ENCODE data around the gene EIF4G2.

Gene EIF4G2

DNA sequence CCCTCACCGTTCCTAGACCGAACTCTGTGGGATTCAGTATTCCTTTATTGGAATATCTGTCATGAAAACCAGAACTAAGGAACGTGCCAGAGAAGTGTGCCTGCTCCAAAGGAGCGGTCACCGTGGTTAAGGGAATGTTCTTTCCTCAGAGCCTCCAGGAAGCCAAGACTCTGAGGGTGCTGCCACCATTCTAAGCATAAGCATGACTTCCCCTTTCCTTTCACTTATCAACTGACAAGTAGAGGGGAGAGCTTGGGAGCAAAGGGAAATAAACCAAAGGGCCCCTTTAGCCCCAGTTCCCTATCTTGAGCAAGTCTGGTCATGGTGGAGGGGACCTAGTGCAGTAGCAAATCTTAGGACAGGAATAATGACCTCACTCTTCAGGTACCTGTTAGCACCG, 30.9 kb downstream of the EIF4G2 start:
- Histone ChIP-seq H3K79me2 (ENCODE audit: insufficient read depth, low read length) (no peaks in the 10 kb centered on the region), H2AFZ (ENCODE audit: low read depth, low read length) (no peak overlapping the region), H4K20me1 (ENCODE audit: insufficient read depth, low read length) (no peaks in the 10 kb centered on the region), H3K4me1 (ENCODE audit: insufficient read depth, low read length) (no peaks in the 10 kb centered on the region), H3K9ac (ENCODE audit: low read depth, low read length) (no peak overlapping the region), H3K36me3 (ENCODE audit: insufficient read depth, low read length) (peaks cover 72% of the 10 kb centered on the region), H3K27ac (ENCODE audit: low read length) (no peak overlapping the region), H3K27me3 (ENCODE audit: insufficient read depth, low read length, poor library complexity) (no peaks in the 10 kb centered on the region), H3K4me3 (ENCODE audit: low read depth in 1 of 2, low read length in 2 of 2) (no peak overlapping the region), H3K4me2 (ENCODE audit: insufficient read depth, low read length) (no peak overlapping the region), H3K9me3 (ENCODE audit: insufficient read depth, low read length, severe bottlenecking) (no peaks in the 10 kb centered on the region)
- no peak for DNase-seq
- no peak for ATAC-seq (ENCODE audit: insufficient read depth, low read depth)
- TF ChIP-seq, protein P1, sequence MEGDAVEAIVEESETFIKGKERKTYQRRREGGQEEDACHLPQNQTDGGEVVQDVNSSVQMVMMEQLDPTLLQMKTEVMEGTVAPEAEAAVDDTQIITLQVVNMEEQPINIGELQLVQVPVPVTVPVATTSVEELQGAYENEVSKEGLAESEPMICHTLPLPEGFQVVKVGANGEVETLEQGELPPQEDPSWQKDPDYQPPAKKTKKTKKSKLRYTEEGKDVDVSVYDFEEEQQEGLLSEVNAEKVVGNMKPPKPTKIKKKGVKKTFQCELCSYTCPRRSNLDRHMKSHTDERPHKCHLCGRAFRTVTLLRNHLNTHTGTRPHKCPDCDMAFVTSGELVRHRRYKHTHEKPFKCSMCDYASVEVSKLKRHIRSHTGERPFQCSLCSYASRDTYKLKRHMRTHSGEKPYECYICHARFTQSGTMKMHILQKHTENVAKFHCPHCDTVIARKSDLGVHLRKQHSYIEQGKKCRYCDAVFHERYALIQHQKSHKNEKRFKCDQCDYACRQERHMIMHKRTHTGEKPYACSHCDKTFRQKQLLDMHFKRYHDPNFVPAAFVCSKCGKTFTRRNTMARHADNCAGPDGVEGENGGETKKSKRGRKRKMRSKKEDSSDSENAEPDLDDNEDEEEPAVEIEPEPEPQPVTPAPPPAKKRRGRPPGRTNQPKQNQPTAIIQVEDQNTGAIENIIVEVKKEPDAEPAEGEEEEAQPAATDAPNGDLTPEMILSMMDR (IDR thresholded peaks at IDR 0.05; ENCODE audit: borderline replicate concordance, extremely low read depth, low read length, poor library complexity, severe bottlenecking): no peak
- TF ChIP-seq EZH2 (IDR thresholded peaks at IDR 0.05; ENCODE audit: borderline replicate concordance, low read depth, low read length, severe bottlenecking): no peak

DNA sequence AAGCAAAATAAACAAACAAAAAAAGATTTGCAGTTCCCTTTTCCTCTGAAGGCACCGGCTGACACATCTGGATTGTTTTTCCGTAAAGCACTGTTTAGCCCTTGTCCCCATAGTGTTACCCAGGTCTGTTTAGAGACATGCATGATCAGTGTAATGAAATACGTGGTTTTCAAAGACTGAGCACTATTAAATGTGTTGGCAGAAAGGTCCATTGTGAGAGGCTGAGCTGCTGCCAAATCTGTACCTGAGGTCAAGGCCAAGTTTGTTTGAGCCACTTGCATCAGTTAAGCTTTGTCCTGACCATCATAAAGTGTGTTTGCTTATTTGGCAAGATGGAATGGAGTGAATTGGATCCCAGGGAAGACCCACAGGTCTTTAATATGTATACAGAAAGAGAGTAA, 31.3 kb downstream of the EIF4G2 start:
- Histone ChIP-seq H3K9ac (ENCODE audit: low read depth, low read length) (no peak overlapping the region), H3K27me3 (ENCODE audit: insufficient read depth, low read length, poor library complexity) (no peaks in the 10 kb centered on the region), H4K20me1 (ENCODE audit: insufficient read depth, low read length) (no peaks in the 10 kb centered on the region), H3K9me3 (ENCODE audit: insufficient read depth, low read length, severe bottlenecking) (no peaks in the 10 kb centered on the region), H3K4me3 (ENCODE audit: low read depth in 1 of 2, low read length in 2 of 2) (no peak overlapping the region), H3K4me1 (ENCODE audit: insufficient read depth, low read length) (no peaks in the 10 kb centered on the region), H2AFZ (ENCODE audit: low read depth, low read length) (no peak overlapping the region), H3K27ac (ENCODE audit: low read length) (no peak overlapping the region), H3K36me3 (ENCODE audit: insufficient read depth, low read length) (peaks cover 76% of the 10 kb centered on the region), H3K4me2 (ENCODE audit: insufficient read depth, low read length) (no peak overlapping the region), H3K79me2 (ENCODE audit: insufficient read depth, low read length) (no peaks in the 10 kb centered on the region)
- ATAC-seq (ENCODE audit: insufficient read depth, low read depth) (no peak), DNase-seq (no peak)
- no peak for TF ChIP-seq EZH2 (IDR thresholded peaks at IDR 0.05; ENCODE audit: borderline replicate concordance, low read depth, low read length, severe bottlenecking)
- TF ChIP-seq, protein P1 (IDR thresholded peaks at IDR 0.05; ENCODE audit: borderline replicate concordance, extremely low read depth, low read length, poor library complexity, severe bottlenecking): no peak

DNA sequence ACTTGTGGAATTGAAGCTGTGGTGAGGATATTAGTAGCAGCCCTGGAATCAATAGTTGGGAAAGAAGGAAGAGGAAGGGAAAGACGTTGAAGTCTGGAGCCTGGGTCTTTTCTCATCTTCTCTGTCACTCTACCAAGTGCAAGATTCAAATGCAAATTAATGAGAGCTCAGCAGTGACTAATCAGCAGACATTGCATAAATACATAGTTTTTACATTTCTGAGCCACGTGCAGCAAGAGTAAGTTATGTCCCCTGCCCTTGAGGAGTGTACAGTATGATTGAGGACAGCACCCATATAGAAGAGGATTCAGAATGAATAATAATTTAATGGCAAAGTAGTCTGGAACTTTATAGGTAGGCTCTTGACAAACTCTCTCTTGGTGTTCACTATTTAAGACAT, 33.9 kb downstream of the EIF4G2 start:
- H3K9me3 ChIP-seq (ENCODE audit: insufficient read depth, low read length, severe bottlenecking): no peaks in the 10 kb centered on the region
- H2AFZ ChIP-seq (ENCODE audit: low read depth, low read length): no peak overlapping the region
- no peak overlapping the region for H3K9ac ChIP-seq (ENCODE audit: low read depth, low read length)
- no peak for TF ChIP-seq EZH2 (IDR thresholded peaks at IDR 0.05; ENCODE audit: borderline replicate concordance, low read depth, low read length, severe bottlenecking)
- TF ChIP-seq, protein P1 (IDR thresholded peaks at IDR 0.05; ENCODE audit: borderline replicate concordance, extremely low read depth, low read length, poor library complexity, severe bottlenecking): no peak
- H3K4me1 ChIP-seq (ENCODE audit: insufficient read depth, low read length): no peaks in the 10 kb centered on the region
- DNase-seq (no peak), ATAC-seq (ENCODE audit: insufficient read depth, low read depth) (no peak)
- H3K4me3 ChIP-seq (ENCODE audit: low read depth in 1 of 2, low read length in 2 of 2): no peak overlapping the region
- no peaks in the 10 kb centered on the region for H3K79me2 ChIP-seq (ENCODE audit: insufficient read depth, low read length)
- H4K20me1 ChIP-seq (ENCODE audit: insufficient read depth, low read length): no peaks in the 10 kb centered on the region
- H3K4me2 ChIP-seq (ENCODE audit: insufficient read depth, low read length): no peak overlapping the region
- H3K36me3 ChIP-seq (ENCODE audit: insufficient read depth, low read length): peaks cover 95% of the 10 kb centered on the region
- H3K27me3 ChIP-seq (ENCODE audit: insufficient read depth, low read length, poor library complexity): no peaks in the 10 kb centered on the region
- no peak overlapping the region for H3K27ac ChIP-seq (ENCODE audit: low read length)

DNA sequence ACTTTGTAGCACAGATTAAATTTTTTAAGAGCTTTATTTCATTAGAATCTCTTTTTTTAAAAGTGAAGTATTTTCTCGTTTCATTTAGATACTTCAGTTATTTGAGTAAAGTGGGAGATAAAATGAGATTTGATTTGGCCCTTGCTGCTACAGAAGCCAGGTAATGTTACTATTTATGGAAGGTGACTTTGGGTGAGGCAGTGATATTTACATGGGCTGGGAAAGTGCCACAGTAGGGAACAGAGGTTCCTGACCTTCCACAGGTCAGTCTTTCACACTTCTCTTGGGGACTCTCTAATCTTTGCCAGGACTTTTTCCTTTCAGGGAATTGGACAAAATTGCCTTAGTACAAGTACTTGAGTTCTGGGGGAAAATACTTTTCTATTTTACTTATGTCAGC, 37.3 kb downstream of the EIF4G2 start:
- Histone ChIP-seq H3K9ac (ENCODE audit: low read depth, low read length) (no peak overlapping the region), H3K27ac (ENCODE audit: low read length) (no peak overlapping the region), H3K4me2 (ENCODE audit: insufficient read depth, low read length) (no peak overlapping the region), H4K20me1 (ENCODE audit: insufficient read depth, low read length) (no peaks in the 10 kb centered on the region), H3K9me3 (ENCODE audit: insufficient read depth, low read length, severe bottlenecking) (no peaks in the 10 kb centered on the region), H3K4me1 (ENCODE audit: insufficient read depth, low read length) (no peaks in the 10 kb centered on the region), H3K79me2 (ENCODE audit: insufficient read depth, low read length) (no peaks in the 10 kb centered on the region), H2AFZ (ENCODE audit: low read depth, low read length) (no peak overlapping the region), H3K36me3 (ENCODE audit: insufficient read depth, low read length) (peaks cover 72% of the 10 kb centered on the region), H3K4me3 (ENCODE audit: low read depth in 1 of 2, low read length in 2 of 2) (no peak overlapping the region), H3K27me3 (ENCODE audit: insufficient read depth, low read length, poor library complexity) (no peaks in the 10 kb centered on the region)
- DNase-seq (no peak), ATAC-seq (ENCODE audit: insufficient read depth, low read depth) (no peak)
- no peak for TF ChIP-seq EZH2 (IDR thresholded peaks at IDR 0.05; ENCODE audit: borderline replicate concordance, low read depth, low read length, severe bottlenecking)
- TF ChIP-seq, protein P1 (IDR thresholded peaks at IDR 0.05; ENCODE audit: borderline replicate concordance, extremely low read depth, low read length, poor library complexity, severe bottlenecking): no peak
